Upper lobe of right lung (tissue), 1 donor: ENCODE measurements around the gene UBR2. TPM values are rescaled to one million over a fixed set of nuclear protein-coding genes. Genes with fewer than 3 reads are reported as not detected.
"Not testable (repeated sequence)": the region's sequence is repeated elsewhere in the genome, so short reads cannot be mapped to it uniquely, and the experiment has no call there.

Source experiments
- ATAC-seq: fragments of 200-7000 bp; cut with Tn5 transposase; one replicate; pipeline ENCODE4 v1.9.1; 2020; ENCODE audit warnings: mild to moderate bottlenecking, moderate library complexity
- DNase-seq: peaks from one replicate; pipeline ENCODE4 v3.0.0-alpha.2; 2020
- H3K27ac ChIP-seq: fragments of 200-600 bp; one replicate; pipeline ENCODE4 v1.8.0; 2022
- H3K27me3 ChIP-seq: fragments of 200-600 bp; one replicate; pipeline ENCODE4 v1.8.0; 2022; ENCODE audit warnings: mild to moderate bottlenecking
- H3K36me3 ChIP-seq: fragments of 200-600 bp; one replicate; pipeline ENCODE4 v1.8.0; 2022
- H3K4me1 ChIP-seq: fragments of 200-600 bp; one replicate; pipeline ENCODE4 v1.8.0; 2022
- H3K4me3 ChIP-seq: fragments of 200-600 bp; one replicate; pipeline ENCODE4 v1.8.0; 2022; ENCODE audit warnings: mild to moderate bottlenecking
- H3K9me3 ChIP-seq: fragments of 200-600 bp; one replicate; pipeline ENCODE4 v1.8.0; 2022
- intact Hi-C: fragments of 100-400 bp; cut with DNase I; formaldehyde crosslinking; loops from one replicate; pipeline ENCODE4 v1.11.0; 2022
- total RNA-seq: library from RNA; stranded (reverse); fragmentation: NEBNext Ultra II Directional; extraction: Animal tissue kit (Norgen Biotek cat#: 25700); gene quantifications from one replicate; pipeline ENCODE4 v1.2.1, GENCODE V29; 2021
- TF ChIP-seq, protein P1 (sequence below): fragments of 200-600 bp; IDR thresholded peaks from one replicate; pipeline ENCODE4 v1.8.0; 2022; ENCODE audit warnings: antibody characterized with exemption
- donor health status: DM: no; HTN: yes; CAD: no; lungs with severe emphysema.

UBR2 gene
- total RNA-seq, 1 donor from 2014 or later: 36.6 TPM

DNA sequence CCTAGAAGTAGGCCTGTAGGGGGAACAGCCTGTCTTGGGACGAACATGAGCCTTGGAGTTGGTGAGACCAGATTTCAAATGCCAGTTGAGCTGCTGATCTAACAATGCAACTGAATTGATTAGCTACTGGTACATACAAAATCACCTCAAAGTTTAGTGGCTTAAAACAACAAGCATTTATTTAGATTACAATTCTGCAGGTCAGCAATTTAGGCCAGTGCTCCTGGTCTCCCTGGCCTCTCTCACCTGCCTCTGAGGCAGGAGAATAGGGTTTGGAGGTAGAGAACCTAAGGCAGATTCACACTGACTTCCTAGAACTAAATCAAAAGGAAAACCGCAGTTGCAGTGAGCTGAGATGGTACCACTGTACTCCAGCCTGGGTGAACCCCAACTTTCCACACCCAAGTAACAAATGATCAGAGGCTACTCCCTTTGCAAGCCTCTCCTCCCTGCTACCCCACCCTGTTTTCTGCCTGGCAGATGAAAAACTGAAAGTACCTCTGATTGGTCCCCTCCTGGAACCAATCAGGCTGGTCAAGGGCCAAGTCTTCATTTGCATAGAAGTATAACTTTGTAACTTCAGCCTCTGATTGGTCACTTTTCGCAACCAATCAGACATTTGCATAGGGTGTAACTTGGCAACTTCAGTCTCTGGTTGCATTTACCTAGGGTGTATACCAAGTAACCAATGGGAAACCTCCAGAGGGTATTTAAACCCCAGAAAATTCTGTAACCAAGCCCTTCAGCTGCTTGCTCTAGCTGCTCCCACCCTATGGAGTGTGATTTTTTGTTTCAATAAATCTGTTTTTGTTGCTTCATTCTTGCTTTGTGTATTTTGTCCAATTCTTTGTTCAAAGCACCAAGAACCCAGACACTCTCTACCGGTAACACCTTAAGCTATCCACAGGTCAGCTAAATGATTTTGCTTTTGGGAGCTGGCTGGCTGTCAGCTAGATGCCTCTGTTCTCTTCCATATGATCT, 8.1 kb upstream of the UBR2 start:
- no peak overlapping the region for H3K4me3 ChIP-seq
- TF ChIP-seq, protein P1, sequence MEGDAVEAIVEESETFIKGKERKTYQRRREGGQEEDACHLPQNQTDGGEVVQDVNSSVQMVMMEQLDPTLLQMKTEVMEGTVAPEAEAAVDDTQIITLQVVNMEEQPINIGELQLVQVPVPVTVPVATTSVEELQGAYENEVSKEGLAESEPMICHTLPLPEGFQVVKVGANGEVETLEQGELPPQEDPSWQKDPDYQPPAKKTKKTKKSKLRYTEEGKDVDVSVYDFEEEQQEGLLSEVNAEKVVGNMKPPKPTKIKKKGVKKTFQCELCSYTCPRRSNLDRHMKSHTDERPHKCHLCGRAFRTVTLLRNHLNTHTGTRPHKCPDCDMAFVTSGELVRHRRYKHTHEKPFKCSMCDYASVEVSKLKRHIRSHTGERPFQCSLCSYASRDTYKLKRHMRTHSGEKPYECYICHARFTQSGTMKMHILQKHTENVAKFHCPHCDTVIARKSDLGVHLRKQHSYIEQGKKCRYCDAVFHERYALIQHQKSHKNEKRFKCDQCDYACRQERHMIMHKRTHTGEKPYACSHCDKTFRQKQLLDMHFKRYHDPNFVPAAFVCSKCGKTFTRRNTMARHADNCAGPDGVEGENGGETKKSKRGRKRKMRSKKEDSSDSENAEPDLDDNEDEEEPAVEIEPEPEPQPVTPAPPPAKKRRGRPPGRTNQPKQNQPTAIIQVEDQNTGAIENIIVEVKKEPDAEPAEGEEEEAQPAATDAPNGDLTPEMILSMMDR: no peak
- no peaks in the 10 kb centered on the region for H3K36me3 ChIP-seq
- intact Hi-C loops: no loop called here
- H3K9me3 ChIP-seq: no peaks in the 10 kb centered on the region
- H3K27me3 ChIP-seq: no peaks in the 10 kb centered on the region
- no peak overlapping the region for H3K27ac ChIP-seq
- DNase-seq (no peak), ATAC-seq (no peak)
- no peaks in the 10 kb centered on the region for H3K4me1 ChIP-seq

DNA sequence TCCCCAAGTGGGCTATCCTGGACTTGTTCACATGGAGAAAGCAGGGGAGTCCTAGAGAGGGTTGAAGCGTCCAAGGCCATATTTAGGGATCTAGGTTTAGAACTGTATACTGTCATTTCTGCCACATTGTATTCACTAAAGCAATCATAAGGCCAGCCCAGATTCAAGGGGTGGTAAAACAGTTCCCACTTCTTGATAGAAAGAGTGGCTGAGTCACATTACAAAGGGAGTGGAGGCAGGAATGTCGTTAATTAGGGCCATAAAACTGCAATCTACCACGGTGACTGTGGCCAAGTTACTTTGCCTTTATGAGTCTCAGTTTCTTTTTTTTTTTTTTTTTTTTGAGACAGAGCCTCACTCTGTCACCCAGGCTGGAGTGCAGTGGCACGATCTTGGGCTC, 7.4 kb upstream of the UBR2 start:
- DNase-seq (no peak), ATAC-seq (no peak)
- Histone ChIP-seq H3K4me3 (no peak overlapping the region), H3K27me3 (no peaks in the 10 kb centered on the region), H3K9me3 (no peaks in the 10 kb centered on the region), H3K4me1 (no peaks in the 10 kb centered on the region), H3K27ac (no peak overlapping the region), H3K36me3 (no peaks in the 10 kb centered on the region)
- intact Hi-C loops: no loop called here
- TF ChIP-seq, protein P1: no peak

- H3K27me3 ChIP-seq, H3K36me3 ChIP-seq, H3K9me3 ChIP-seq, H3K4me1 ChIP-seq, H3K27ac ChIP-seq, ATAC-seq, DNase-seq, H3K4me3 ChIP-seq, intact Hi-C loops: not testable (repeated sequence)
Observed at GRCh38 chr6:42559276-42559675, 4.6 kb upstream of the UBR2 start.

DNA sequence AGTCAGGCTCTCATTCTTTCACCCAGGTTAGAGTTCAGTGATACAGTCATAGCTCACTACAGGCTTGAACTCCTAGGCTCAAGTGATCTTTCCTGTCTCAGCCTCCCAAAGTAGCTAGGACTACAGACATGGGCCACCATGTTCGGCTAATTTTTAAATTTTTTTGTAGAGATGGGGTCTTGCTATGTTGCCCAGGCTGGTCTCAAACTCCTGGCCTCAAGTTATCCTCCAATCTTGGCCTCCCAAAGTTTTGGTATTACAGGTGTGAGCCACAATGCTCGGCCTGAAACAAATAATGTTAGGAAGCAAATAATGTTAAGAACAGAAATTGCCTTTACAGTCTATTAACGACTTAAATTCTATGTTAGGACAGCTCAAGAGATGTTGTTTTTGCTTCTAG, 1.8 kb upstream of the UBR2 start:
- ATAC-seq: no peak
- no peaks in the 10 kb centered on the region for H3K36me3 ChIP-seq
- TF ChIP-seq, protein P1: no peak
- H3K4me3 ChIP-seq: no peak overlapping the region
- no peaks in the 10 kb centered on the region for H3K27me3 ChIP-seq
- DNase-seq: no peak
- H3K9me3 ChIP-seq: no peaks in the 10 kb centered on the region
- intact Hi-C loops: no loop called here
- no peak overlapping the region for H3K27ac ChIP-seq
- H3K4me1 ChIP-seq: peaks cover 9% of the 10 kb centered on the region

- Histone ChIP-seq H3K9me3 (no peaks in the 10 kb centered on the region), H3K27me3 (no peaks in the 10 kb centered on the region), H3K4me1 (peaks cover 18% of the 10 kb centered on the region), H3K4me3 (no peak overlapping the region), H3K36me3 (no peaks in the 10 kb centered on the region), H3K27ac (no peak overlapping the region)
- ATAC-seq: no peak
- no peak for DNase-seq
- intact Hi-C loops: no loop called here
- TF ChIP-seq, protein P1: no peak
Observed at GRCh38 chr6:42562788-42563405, 932 bp upstream of the UBR2 start.

GRCh38 chr6:42564506-42564825, 637 bp downstream of the UBR2 start:
- Histone ChIP-seq H3K27ac (peak overlapping the region; percentile 97), H3K36me3 (no peaks in the 10 kb centered on the region), H3K4me1 (peaks cover 28% of the 10 kb centered on the region), H3K4me3 (peak overlapping the region; percentile 80), H3K9me3 (no peaks in the 10 kb centered on the region), H3K27me3 (no peaks in the 10 kb centered on the region)
- TF ChIP-seq, protein P1: no peak
- no peak for ATAC-seq
- no peak for DNase-seq
- intact Hi-C loops: no loop called here
